MG63 (cell line): ENCODE measurements around the gene EVX2. TPM values are rescaled to one million over a fixed set of nuclear protein-coding genes. Genes with fewer than 3 reads are reported as not detected.

Experiments used
- DNase-seq: peaks from one replicate; pipeline ENCODE4 v3.0.0-alpha.2; 2020
- H3K27me3 ChIP-seq: fragments of 250-450 bp; sonication (Bioruptor Pico); 2 replicates; pipeline ENCODE4 v1.5.1; 2020; ENCODE audit warnings: mild to moderate bottlenecking, moderate library complexity
- H3K36me3 ChIP-seq: fragments of 250-450 bp; sonication (Bioruptor Pico); 2 replicates; pipeline ENCODE4 v1.5.1; 2020; ENCODE audit warnings: mild to moderate bottlenecking, moderate library complexity
- H3K4me3 ChIP-seq: fragments of 250-450 bp; sonication (Bioruptor Pico); 2 replicates; pipeline ENCODE4 v1.5.1; 2020; ENCODE audit warnings: mild to moderate bottlenecking, moderate library complexity
- H3K9me3 ChIP-seq: fragments of 250-450 bp; sonication (Bioruptor Pico); 2 replicates; pipeline ENCODE4 v1.5.1; 2020; ENCODE audit warnings: mild to moderate bottlenecking, moderate library complexity
- total RNA-seq: library from RNA; depleted of rRNA; stranded (reverse); fragments of >200 nt; shearing (Covaris generic); gene quantifications from 2 replicates; pipeline ENCODE4 v1.2.3, GENCODE V29; 2014; ENCODE audit warnings: low replicate concordance

EVX2 gene
- total RNA-seq, 1 experiment from 2014 or later, result not detected

GRCh38 chr2:176124110-176124946, 40.6 kb upstream of the EVX2 start:
- Histone ChIP-seq H3K36me3 (no peaks in the 10 kb centered on the region), H3K9me3 (no peaks in the 10 kb centered on the region), H3K4me3 (no peak overlapping the region), H3K27me3 (no peaks in the 10 kb centered on the region)
- no peak for DNase-seq

- Histone ChIP-seq H3K36me3 (no peaks in the 10 kb centered on the region), H3K9me3 (no peaks in the 10 kb centered on the region), H3K4me3 (peak overlapping the region; percentile 48), H3K27me3 (no peaks in the 10 kb centered on the region)
- no peak for DNase-seq
These were observed 39.8 kb upstream of the EVX2 start for GRCh38 chr2:176123411-176124109.

GRCh38 chr2:176122683-176123410, 39.1 kb upstream of the EVX2 start, which contains the start of gene HOXD9:
HOXD9 (plus strand) TSS chr2:176122719; CDS start chr2:176122769, 50 bp downstream.
- Histone ChIP-seq H3K27me3 (no peaks in the 10 kb centered on the region), H3K36me3 (no peaks in the 10 kb centered on the region), H3K4me3 (peak within 1 kb of the TSS; percentile 48), H3K9me3 (no peaks in the 10 kb centered on the region)
- DNase-seq, result peak; percentile 74

- peak overlapping the region; percentile 48 for H3K4me3 ChIP-seq
These were observed 38.4 kb upstream of the EVX2 start for GRCh38 chr2:176122052-176122682.

GRCh38 chr2:176121190-176122051, 37.7 kb upstream of the EVX2 start:
- DNase-seq, result no peak
- peaks cover 3% of the 10 kb centered on the region; the same call in 1 of the 2 replicates for H3K36me3 ChIP-seq
- H3K27me3 ChIP-seq, result no peaks in the 10 kb centered on the region
- H3K9me3 ChIP-seq, result no peaks in the 10 kb centered on the region
- no peak overlapping the region for H3K4me3 ChIP-seq

More at GRCh38 chr2:176122052-176122682, 38.4 kb upstream of the EVX2 start:
- no peaks in the 10 kb centered on the region for H3K9me3 ChIP-seq
- DNase-seq, result no peak
- H3K27me3 ChIP-seq, result no peaks in the 10 kb centered on the region
- H3K36me3 ChIP-seq, result no peaks in the 10 kb centered on the region

GRCh38 chr2:176120364-176121189, 36.8 kb upstream of the EVX2 start:
- no peak for DNase-seq
- Histone ChIP-seq H3K27me3 (no peaks in the 10 kb centered on the region), H3K4me3 (no peak overlapping the region), H3K36me3 (peaks cover 3% of the 10 kb centered on the region; the same call in 1 of the 2 replicates), H3K9me3 (no peaks in the 10 kb centered on the region)

GRCh38 chr2:176118601-176119339, 35.0 kb upstream of the EVX2 start:
- no peaks in the 10 kb centered on the region for H3K27me3 ChIP-seq
- no peaks in the 10 kb centered on the region for H3K9me3 ChIP-seq
- no peak for DNase-seq
- H3K4me3 ChIP-seq, result no peak overlapping the region
- H3K36me3 ChIP-seq, result peaks cover 3% of the 10 kb centered on the region; the same call in 1 of the 2 replicates

GRCh38 chr2:176117823-176118371, 34.1 kb upstream of the EVX2 start:
- Histone ChIP-seq H3K4me3 (no peak overlapping the region), H3K27me3 (no peaks in the 10 kb centered on the region), H3K36me3 (peaks cover 3% of the 10 kb centered on the region; the same call in 1 of the 2 replicates), H3K9me3 (no peaks in the 10 kb centered on the region)
- DNase-seq, result no peak

GRCh38 chr2:176117162-176117822, 33.5 kb upstream of the EVX2 start:
- peaks cover 4% of the 10 kb centered on the region for H3K36me3 ChIP-seq
- H3K9me3 ChIP-seq, result no peaks in the 10 kb centered on the region
- no peak for DNase-seq
- no peak overlapping the region for H3K4me3 ChIP-seq
- H3K27me3 ChIP-seq, result no peaks in the 10 kb centered on the region

GRCh38 chr2:176115883-176116813, 32.4 kb upstream of the EVX2 start, which contains the start of gene HOXD10:
HOXD10 (plus strand) TSS chr2:176116778; CDS start chr2:176116834, 56 bp downstream.
- peaks cover 12% of the 10 kb centered on the region for H3K36me3 ChIP-seq
- H3K9me3 ChIP-seq, result no peaks in the 10 kb centered on the region
- H3K27me3 ChIP-seq, result no peaks in the 10 kb centered on the region
- no peak within 1 kb of the TSS for H3K4me3 ChIP-seq
- no peak for DNase-seq

GRCh38 chr2:176114930-176115625, 31.3 kb upstream of the EVX2 start:
- H3K9me3 ChIP-seq, result no peaks in the 10 kb centered on the region
- no peaks in the 10 kb centered on the region for H3K27me3 ChIP-seq
- H3K36me3 ChIP-seq, result peaks cover 16% of the 10 kb centered on the region
- no peak overlapping the region for H3K4me3 ChIP-seq
- no peak for DNase-seq
